ENCODE measurements around the gene ANKK1. TPM values are rescaled to one million over a fixed set of nuclear protein-coding genes. Genes with fewer than 3 reads are reported as not detected.

ANKK1 gene
- total and polyA plus RNA-seq, 2 donors (not counting 1 experiment from before 2014, with no cell fraction given) = 0.89 to 5.3 TPM

GRCh38 chr11:113419454-113420003 is 31.9 kb downstream of the ANKK1 start:
- Mint-ChIP-seq H3K27ac (no peak overlapping the region), H3K4me1 (no peaks in the 10 kb centered on the region), H3K27me3 (peaks cover 4% of the 10 kb centered on the region), H3K4me3 (no peak overlapping the region), H3K9me3 (ENCODE audit: insufficient read depth) (peaks cover 2% of the 10 kb centered on the region)
- no peaks in the 10 kb centered on the region for H3K36me3 ChIP-seq (replicated peaks in 1 of 2; ENCODE audit: control extremely low read depth in 1 of 2, control insufficient read depth in 1 of 2, extremely low read depth in 1 of 2, insufficient read depth in 2 of 2, low read length in 1 of 2)
- H4K20me1 ChIP-seq (ENCODE audit: control insufficient read depth, insufficient read depth, low read length, poor library complexity, severe bottlenecking) = no peaks in the 10 kb centered on the region
- intact Hi-C loops (cut with micrococcal nuclease) = no loop called here
- no peak overlapping the region for H3K27ac ChIP-seq (ENCODE audit: low read length in 2 of 2)
- TF ChIP-seq EZH2 (IDR thresholded peaks at IDR 0.05; ENCODE audit: borderline replicate concordance, insufficient read depth, low read depth, low read length, poor library complexity, severe bottlenecking) = no peak
- TF ChIP-seq CTCF (IDR thresholded peaks at IDR 0.05) = no peak
- CTCF ChIA-PET = no interaction called here
- no peaks in the 10 kb centered on the region for H3K9me3 ChIP-seq (ENCODE audit: control extremely low read depth in 1 of 3, control insufficient read depth in 2 of 3, insufficient read depth in 1 of 3, low read length in 2 of 3)
- no peaks in the 10 kb centered on the region for H3K79me2 ChIP-seq (ENCODE audit: control insufficient read depth, insufficient read depth, low read length)
- POLR2A ChIA-PET = no interaction called here
- no peaks in the 10 kb centered on the region for H3K4me1 ChIP-seq (ENCODE audit: control insufficient read depth in 2 of 2, insufficient read depth in 2 of 2, low read length in 2 of 2)
- no peak overlapping the region for H3K4me2 ChIP-seq (replicated peaks; ENCODE audit: low read depth, low read length, poor library complexity, severe bottlenecking)
- no peak overlapping the region for H2AFZ ChIP-seq (ENCODE audit: insufficient read depth, low read depth, low read length, poor library complexity, severe bottlenecking)
- whole genome bisulfite sequencing (ENCODE audit: insufficient coverage) = 86% methylated on average over 11 of the region's 14 CpGs
- H3K4me3 ChIP-seq (ENCODE audit: control extremely low read depth in 1 of 5, extremely low read depth in 1 of 5, insufficient read depth in 1 of 5, low read depth in 2 of 5, low read length in 4 of 5) = no peak overlapping the region
- H3K9ac ChIP-seq (ENCODE audit: low read length) = no peak overlapping the region
- peaks cover 0 to 3% (median 0%) of the 10 kb centered on the region in 4 experiments for H3K27me3 ChIP-seq (replicated peaks in 1 of 4; ENCODE audit: control extremely low read depth in 1 of 4, control insufficient read depth in 3 of 4, insufficient read depth in 4 of 4, low read length in 3 of 4)
- no peak for DNase-seq
- no peak for ATAC-seq (ENCODE audit: low read depth)

GRCh38 chr11:113420808-113421207 is 33.2 kb downstream of the ANKK1 start:
- no peak for ATAC-seq (ENCODE audit: low read depth)
- Histone ChIP-seq H3K27ac (ENCODE audit: low read length in 2 of 2) (no peak overlapping the region), H3K4me2 (replicated peaks; ENCODE audit: low read depth, low read length, poor library complexity, severe bottlenecking) (no peak overlapping the region), H3K27me3 (replicated peaks in 1 of 4; ENCODE audit: control extremely low read depth in 1 of 4, control insufficient read depth in 3 of 4, insufficient read depth in 4 of 4, low read length in 3 of 4) (peaks cover 0 to 3% (median 0%) of the 10 kb centered on the region in 4 experiments), H3K4me1 (ENCODE audit: control insufficient read depth in 2 of 2, insufficient read depth in 2 of 2, low read length in 2 of 2) (no peaks in the 10 kb centered on the region), H3K79me2 (ENCODE audit: control insufficient read depth, insufficient read depth, low read length) (no peaks in the 10 kb centered on the region), H3K9me3 (ENCODE audit: control extremely low read depth in 1 of 3, control insufficient read depth in 2 of 3, insufficient read depth in 1 of 3, low read length in 2 of 3) (no peaks in the 10 kb centered on the region), H3K36me3 (replicated peaks in 1 of 2; ENCODE audit: control extremely low read depth in 1 of 2, control insufficient read depth in 1 of 2, extremely low read depth in 1 of 2, insufficient read depth in 2 of 2, low read length in 1 of 2) (no peaks in the 10 kb centered on the region), H2AFZ (ENCODE audit: insufficient read depth, low read depth, low read length, poor library complexity, severe bottlenecking) (no peak overlapping the region), H3K4me3 (ENCODE audit: control extremely low read depth in 1 of 5, extremely low read depth in 1 of 5, insufficient read depth in 1 of 5, low read depth in 2 of 5, low read length in 4 of 5) (no peak overlapping the region), H3K9ac (ENCODE audit: low read length) (no peak overlapping the region), H4K20me1 (ENCODE audit: control insufficient read depth, insufficient read depth, low read length, poor library complexity, severe bottlenecking) (no peaks in the 10 kb centered on the region)
- WGBS (ENCODE audit: insufficient coverage) = 61% methylated on average over 2 of the region's 2 CpGs
- Mint-ChIP-seq H3K9me3 (ENCODE audit: insufficient read depth) (no peaks in the 10 kb centered on the region), H3K4me1 (no peaks in the 10 kb centered on the region), H3K4me3 (no peak overlapping the region), H3K27me3 (no peaks in the 10 kb centered on the region), H3K27ac (no peak overlapping the region)
- intact Hi-C loops (cut with micrococcal nuclease) = no loop called here
- POLR2A ChIA-PET = no interaction called here
- TF ChIP-seq CTCF (IDR thresholded peaks at IDR 0.05) (no peak), EZH2 (IDR thresholded peaks at IDR 0.05; ENCODE audit: borderline replicate concordance, insufficient read depth, low read depth, low read length, poor library complexity, severe bottlenecking) (no peak)
- DNase-seq = no peak
- CTCF ChIA-PET = no interaction called here

All from B cell (primary cell).